HG03457 (cell line): Measurements from ENCODE around the gene RTEL1.
"Not testable (repeated sequence)": the region's sequence is repeated elsewhere in the genome, so short reads cannot be mapped to it uniquely, and the experiment has no call there.

Experiments used
- ATAC-seq: cut with Tn5 transposase; IDR thresholded peaks from one replicate; pipeline ENCODE4 v1.9.1; 2021; ENCODE audit warnings: moderate number of reproducible peaks; ENCODE audit not compliant: unreplicated experiment

Gene RTEL1

GRCh38 chr20:63650486-63650885, 7.6 kb upstream of the RTEL1 start:
- not testable (repeated sequence) for ATAC-seq

GRCh38 chr20:63651942-63652191, 6.2 kb upstream of the RTEL1 start:
- no peak for ATAC-seq

- ATAC-seq, result no peak
Observed at GRCh38 chr20:63652192-63652980, 5.7 kb upstream of the RTEL1 start.

- no peak for ATAC-seq
Observed at GRCh38 chr20:63653041-63653973, 4.8 kb upstream of the RTEL1 start, which contains the start of gene STMN3. Gene STMN3 (minus strand): TSS chr20:63653424. CDS start chr20:63653345, 79 bp downstream.

GRCh38 chr20:63653974-63654668, 4.0 kb upstream of the RTEL1 start:
- no peak for ATAC-seq

- no peak for ATAC-seq
Observed at GRCh38 chr20:63655249-63655648, 2.9 kb upstream of the RTEL1 start.

- no peak for ATAC-seq
Observed at GRCh38 chr20:63656451-63656850, 1.7 kb upstream of the RTEL1 start.

GRCh38 chr20:63657260-63657936, 714 bp upstream of the RTEL1 start:
- ATAC-seq, result no peak

- peak; percentile 23 for ATAC-seq
Observed at GRCh38 chr20:63658749-63659187, 656 bp downstream of the RTEL1 start.

- no peak for ATAC-seq
Observed at GRCh38 chr20:63659370-63659769, 1.3 kb downstream of the RTEL1 start.

GRCh38 chr20:63660174-63660573, 2.1 kb downstream of the RTEL1 start:
- not testable (repeated sequence) for ATAC-seq

- ATAC-seq, result no peak
Observed at GRCh38 chr20:63660622-63661021, 2.5 kb downstream of the RTEL1 start.

- no peak for ATAC-seq
Observed at GRCh38 chr20:63661108-63661507, 3.0 kb downstream of the RTEL1 start.

GRCh38 chr20:63661959-63662812, 4.1 kb downstream of the RTEL1 start:
- ATAC-seq, result no peak

- ATAC-seq, result no peak
Observed at GRCh38 chr20:63662813-63663189, 4.7 kb downstream of the RTEL1 start.

GRCh38 chr20:63663332-63664066, 5.4 kb downstream of the RTEL1 start:
- no peak for ATAC-seq

- ATAC-seq, result no peak
Observed at GRCh38 chr20:63664143-63664851, 6.2 kb downstream of the RTEL1 start.

GRCh38 chr20:63664861-63665594, 6.9 kb downstream of the RTEL1 start:
- no peak for ATAC-seq
